WTC11 (cell line): Measurements from ENCODE around the gene HSD17B14. TPM values are rescaled to one million over a fixed set of nuclear protein-coding genes. Genes with fewer than 3 reads are reported as not detected.

Source experiments
- ATAC-seq: fragments of 200-7000 bp; cut with Tn5 transposase; 2 replicates; pipeline ENCODE4 v1.10.0; 2021; ENCODE audit warnings: mild to moderate bottlenecking, moderate library complexity
- CTCF ChIA-PET: fragments of 300-600 bp; sonication (Branson Sonifier 250); formaldehyde crosslinking; loops from one replicate; lab custom pipeline; 2021; ENCODE audit warnings: antibody characterized with exemption; lab: Charles Lee
- POLR2A ChIA-PET: fragments of 350-600 bp; sonication (Branson Sonifier 250); formaldehyde crosslinking; loops from one replicate; lab custom pipeline; 2021; ENCODE audit warnings: antibody characterized with exemption; lab: Charles Lee
- DNase-seq: peaks from one replicate; pipeline ENCODE4 v3.0.0; 2021; ENCODE audit warnings: low spot score
- H3K27ac Mint-ChIP-seq: 2 replicates; pipeline ENCODE4 v1.8.0; 2021; ENCODE audit warnings: mixed read lengths
- H3K27me3 Mint-ChIP-seq: 2 replicates; pipeline ENCODE4 v1.8.0; 2021; ENCODE audit warnings: low read depth, mild to moderate bottlenecking, moderate library complexity, mixed read lengths
- H3K36me3 Mint-ChIP-seq: 2 replicates; pipeline ENCODE4 v1.8.0; 2021; ENCODE audit warnings: mixed read lengths
- H3K4me1 Mint-ChIP-seq: 2 replicates; pipeline ENCODE4 v1.8.0; 2022; ENCODE audit warnings: mixed read lengths
- H3K4me3 Mint-ChIP-seq: 2 replicates; pipeline ENCODE4 v1.8.0; 2021; ENCODE audit warnings: mild to moderate bottlenecking, moderate library complexity, mixed read lengths
- H3K9me3 Mint-ChIP-seq: 2 replicates; pipeline ENCODE4 v1.8.0; 2021; ENCODE audit warnings: mixed read lengths
- E2F5 ChIP-seq: sonication (generic); formaldehyde crosslinking; IDR thresholded peaks from 2 replicates; pipeline ENCODE4 v1.8.1; 2022; ENCODE audit warnings: mild to moderate bottlenecking, moderate library complexity, missing genetic modification reagents
- ELF4 ChIP-seq: sonication (generic); formaldehyde crosslinking; IDR thresholded peaks from 2 replicates; pipeline ENCODE4 v1.8.1; 2022; ENCODE audit warnings: low read depth, mild to moderate bottlenecking, moderate library complexity, missing genetic modification reagents
- FOXJ3 ChIP-seq: sonication (generic); formaldehyde crosslinking; IDR thresholded peaks from 2 replicates; pipeline ENCODE4 v1.9.0; 2021; ENCODE audit warnings: missing genetic modification reagents, mild to moderate bottlenecking, borderline replicate concordance
- FOXP1 ChIP-seq: sonication (generic); formaldehyde crosslinking; IDR thresholded peaks from 2 replicates; pipeline ENCODE4 v1.8.0; 2022; ENCODE audit warnings: missing genetic modification reagents, mild to moderate bottlenecking, moderate library complexity, borderline replicate concordance
- GABPB1 ChIP-seq: sonication (generic); formaldehyde crosslinking; IDR thresholded peaks from 2 replicates; pipeline ENCODE4 v1.8.1; 2023; ENCODE audit warnings: mild to moderate bottlenecking, missing genetic modification reagents
- IRF1 ChIP-seq: sonication (generic); formaldehyde crosslinking; IDR thresholded peaks from 2 replicates; pipeline ENCODE4 v1.8.0; 2023; ENCODE audit warnings: missing genetic modification reagents
- IRF2 ChIP-seq: sonication (generic); formaldehyde crosslinking; IDR thresholded peaks from 2 replicates; pipeline ENCODE4 v1.8.0; 2022; ENCODE audit warnings: low read depth, missing genetic modification reagents, borderline replicate concordance
- OVOL2 ChIP-seq: fragments of 250-450 bp; sonication (Bioruptor Pico); IDR thresholded peaks from 2 replicates; pipeline ENCODE4 v1.9.0; 2021; ENCODE audit warnings: mild to moderate bottlenecking, borderline replicate concordance
- SMAD3 ChIP-seq: sonication (generic); formaldehyde crosslinking; IDR thresholded peaks from 2 replicates; pipeline ENCODE4 v1.8.0; 2022; ENCODE audit warnings: missing genetic modification reagents, mild to moderate bottlenecking, borderline replicate concordance
- SP1 ChIP-seq: sonication (generic); formaldehyde crosslinking; conservative IDR thresholded peaks from 2 replicates; pipeline ENCODE4 v1.8.1; 2022; ENCODE audit warnings: missing genetic modification reagents
- TCF7 ChIP-seq: sonication (generic); formaldehyde crosslinking; IDR thresholded peaks from 2 replicates; pipeline ENCODE4 v1.8.0; 2022; ENCODE audit warnings: mild to moderate bottlenecking, low read depth, missing genetic modification reagents, moderate library complexity
- TEAD4 ChIP-seq: sonication (generic); formaldehyde crosslinking; IDR thresholded peaks from 2 replicates; pipeline ENCODE4 v1.8.0; 2022; ENCODE audit warnings: mild to moderate bottlenecking, missing genetic modification reagents
- TP53 ChIP-seq: sonication (generic); formaldehyde crosslinking; IDR thresholded peaks from 2 replicates; pipeline ENCODE4 v1.8.1; 2023; ENCODE audit warnings: mild to moderate bottlenecking, missing genetic modification reagents
- USF1 ChIP-seq: sonication (generic); formaldehyde crosslinking; IDR thresholded peaks from 2 replicates; pipeline ENCODE4 v1.8.0; 2022; ENCODE audit warnings: mild to moderate bottlenecking, missing genetic modification reagents
- ZNF121 ChIP-seq: sonication (generic); formaldehyde crosslinking; IDR thresholded peaks from 2 replicates; pipeline ENCODE4 v1.8.0; 2023; ENCODE audit warnings: missing genetic modification reagents
- ZNF423 ChIP-seq: fragments of 250-450 bp; sonication (Bioruptor Pico); IDR thresholded peaks from 2 replicates; pipeline ENCODE4 v2.1.2; 2022; ENCODE audit warnings: mild to moderate bottlenecking, moderate library complexity
- total RNA-seq: library from RNA; stranded (reverse); gene quantifications from 3 replicates; pipeline ENCODE4 v1.2.3, GENCODE V29; 2021

Gene HSD17B14
- total RNA-seq, 1 experiment from 2014 or later, result 11.4 TPM

- no peak for TF ChIP-seq FOXP1 (CRISPR knock-in tag)
- no peak for TF ChIP-seq ELF4 (CRISPR knock-in tag)
- TF ChIP-seq E2F5, result no peak
- TF ChIP-seq TCF7 (CRISPR knock-in tag), result no peak
- TF ChIP-seq SMAD3, result no peak
- no peak for TF ChIP-seq ZNF121 (CRISPR knock-in tag)
- no peak for TF ChIP-seq TEAD4
- no peak for TF ChIP-seq FOXJ3 (CRISPR knock-in tag)
- no peak for TF ChIP-seq IRF1 (CRISPR knock-in tag)
- TF ChIP-seq USF1 (CRISPR knock-in tag), result no peak
- TF ChIP-seq GABPB1 (CRISPR knock-in tag), result no peak
- no peak for DNase-seq
- Mint-ChIP-seq H3K36me3 (no peaks in the 10 kb centered on the region), H3K27me3 (no peaks in the 10 kb centered on the region; the same call in 1 of the 2 replicates), H3K9me3 (no peaks in the 10 kb centered on the region), H3K27ac (peak overlapping the region; percentile 78), H3K4me3 (no peak overlapping the region), H3K4me1 (peaks cover 15% of the 10 kb centered on the region)
- ATAC-seq, result no peak
- CTCF ChIA-PET, result interaction anchor here (0.5 to 3.5 kb wide), 13 partner anchors 7 to 209 kb away, joined by 3 to 26 read pairs (median 6); partner anchors contain the start of genes GYS1, HSD17B14 and RUVBL2
- POLR2A ChIA-PET, result interaction anchor here (0.6 kb wide), 1 partner anchor 123 kb away, joined by 3 read pairs; no protein-coding TSS in a partner anchor
Observed at GRCh38 chr19:48799358-48800300, 36.7 kb downstream of the HSD17B14 start.

- ChIA-PET POLR2A (interaction anchor here (0.6 to 1.1 kb wide), 2 partner anchors 14 to 123 kb away, joined by 3 read pairs; no protein-coding TSS in a partner anchor), CTCF (interaction anchor here (0.5 to 3.5 kb wide), 14 partner anchors 8 to 210 kb away, joined by 3 to 26 read pairs (median 6); partner anchors contain the start of genes GYS1, HSD17B14 and RUVBL2)
- ATAC-seq (peak; percentile 34), DNase-seq (peak; percentile 42)
- H3K4me1 Mint-ChIP-seq, result peaks cover 18% of the 10 kb centered on the region
- no peaks in the 10 kb centered on the region for H3K9me3 Mint-ChIP-seq
- H3K36me3 Mint-ChIP-seq, result no peaks in the 10 kb centered on the region
- H3K27me3 Mint-ChIP-seq, result no peaks in the 10 kb centered on the region; the same call in 1 of the 2 replicates
- no peak for TF ChIP-seq TP53
- peak; percentile 90 for TF ChIP-seq ZNF423 (CRISPR knock-in tag)
- TF ChIP-seq SP1, result 0 out of 2 replicates have a peak, but pooled peaks have one; percentile 44
- TF ChIP-seq IRF2 (CRISPR knock-in tag), result no peak
- no peak for TF ChIP-seq ELF4 (CRISPR knock-in tag)
- TF ChIP-seq, all 79 proteins: peak for 2
- H3K27ac Mint-ChIP-seq, result no peak overlapping the region
- H3K4me3 Mint-ChIP-seq, result no peak overlapping the region
Observed at GRCh38 chr19:48798937-48799336, 37.4 kb downstream of the HSD17B14 start.

- ChIA-PET CTCF (interaction anchor here (0.9 to 3.5 kb wide), 2 partner anchors 15 to 202 kb away, joined by 3 to 26 read pairs; no protein-coding TSS in a partner anchor), POLR2A (no interaction called here)
- Mint-ChIP-seq H3K9me3 (no peaks in the 10 kb centered on the region), H3K27ac (no peak overlapping the region), H3K27me3 (no peaks in the 10 kb centered on the region; the same call in none of the 2 replicates), H3K4me1 (peaks cover 18% of the 10 kb centered on the region), H3K4me3 (no peak overlapping the region), H3K36me3 (no peaks in the 10 kb centered on the region)
- no peak for TF ChIP-seq OVOL2 (CRISPR knock-in tag)
- no peak for DNase-seq
- no peak for ATAC-seq
Observed at GRCh38 chr19:48797103-48797502, 39.2 kb downstream of the HSD17B14 start.
